GM21825 (cell line): ENCODE measurements around the gene ZFP3.
"Not testable (repeated sequence)": the region's sequence is repeated elsewhere in the genome, so short reads cannot be mapped to it uniquely, and the experiment has no call there.

Source experiments
- ATAC-seq: cut with Tn5 transposase; IDR thresholded peaks from one replicate; pipeline ENCODE4 v1.9.1; 2021; ENCODE audit warnings: mild to moderate bottlenecking, moderate library complexity; ENCODE audit not compliant: unreplicated experiment

The ZFP3 gene

DNA sequence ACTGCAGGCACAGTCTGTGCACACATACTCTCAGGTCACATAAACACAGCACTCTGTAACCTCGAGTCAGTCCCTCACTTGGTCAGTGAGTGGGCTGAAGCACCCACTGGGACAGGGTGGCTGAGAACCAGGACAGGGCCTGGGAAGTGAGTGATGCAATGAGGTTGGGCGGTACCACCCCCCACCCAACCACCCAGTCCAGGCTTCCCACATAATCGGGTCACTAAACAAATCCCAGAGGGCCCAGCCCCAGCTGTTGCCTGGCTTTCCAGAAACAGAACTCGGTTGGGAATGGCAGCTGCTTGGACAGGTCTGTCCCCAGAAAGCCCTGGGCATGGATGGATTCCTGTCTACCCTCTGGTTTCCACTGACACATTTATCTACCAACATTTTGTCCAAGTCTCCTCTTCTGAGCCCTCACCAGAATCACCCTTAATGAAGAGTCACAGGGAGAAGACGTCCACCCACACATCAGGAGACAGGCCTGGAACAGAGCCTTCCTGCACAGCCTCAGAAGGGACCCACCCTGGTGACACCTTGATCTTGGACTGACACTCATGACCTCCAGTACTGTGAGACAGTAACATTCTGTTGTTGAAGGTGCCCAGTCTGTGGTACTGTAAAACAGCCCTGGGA lies 46.0 kb downstream of the ZFP3 start:
- ATAC-seq = not testable (repeated sequence)

- ATAC-seq = not testable (repeated sequence)
These were observed 46.6 kb downstream of the ZFP3 start for GRCh38 chr17:5124896-5125295.

GRCh38 chr17:5126719-5127488 lies 48.6 kb downstream of the ZFP3 start:
- no peak for ATAC-seq

DNA sequence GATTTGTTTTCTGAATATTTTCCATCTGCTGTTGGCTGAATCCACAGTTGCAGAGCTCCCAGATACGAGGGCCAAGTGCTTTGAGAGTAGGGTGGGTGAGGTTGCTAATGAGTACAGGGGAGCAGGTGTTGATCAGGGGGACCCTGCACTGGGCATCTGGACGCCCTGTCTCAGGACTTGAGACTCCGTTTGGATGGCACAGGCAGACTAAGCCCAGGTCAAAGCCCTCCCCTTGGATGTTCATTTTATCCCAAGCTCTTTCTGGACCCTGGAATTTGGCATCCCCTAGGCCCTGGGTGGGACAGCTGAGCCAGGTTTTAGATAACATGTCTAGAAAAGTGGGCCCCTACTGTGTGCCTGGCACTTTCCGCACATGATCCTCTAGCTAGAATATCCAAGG lies 49.6 kb downstream of the ZFP3 start:
- no peak for ATAC-seq

GRCh38 chr17:5128387-5128786 lies 50.1 kb downstream of the ZFP3 start:
- not testable (repeated sequence) for ATAC-seq

GRCh38 chr17:5128905-5129535 lies 50.8 kb downstream of the ZFP3 start:
- ATAC-seq = no peak

GRCh38 chr17:5129770-5130169 lies 51.5 kb downstream of the ZFP3 start:
- not testable (repeated sequence) for ATAC-seq

GRCh38 chr17:5130261-5130660 lies 52.0 kb downstream of the ZFP3 start:
- ATAC-seq = not testable (repeated sequence)

DNA sequence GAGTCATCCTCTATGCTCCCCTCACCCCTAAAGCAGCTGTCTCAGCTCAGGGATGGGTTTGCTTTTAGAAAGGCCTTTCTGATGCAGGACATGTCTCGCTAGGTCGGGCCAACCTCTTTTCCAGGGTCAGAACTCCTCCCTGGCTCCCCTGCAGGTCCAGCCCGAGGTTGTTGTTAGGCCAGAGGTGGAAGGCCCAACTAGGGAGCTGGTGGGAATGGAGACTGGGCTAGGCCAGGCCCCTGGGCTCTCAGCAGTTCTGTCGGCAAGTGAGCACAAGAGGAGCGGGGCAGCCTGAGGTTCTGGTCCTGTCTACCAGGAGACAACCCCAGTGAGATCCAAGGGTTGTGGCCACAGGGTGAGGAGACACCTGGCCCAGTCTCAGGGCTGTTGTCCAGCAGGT lies 52.4 kb downstream of the ZFP3 start:
- ATAC-seq = not testable (repeated sequence)

DNA sequence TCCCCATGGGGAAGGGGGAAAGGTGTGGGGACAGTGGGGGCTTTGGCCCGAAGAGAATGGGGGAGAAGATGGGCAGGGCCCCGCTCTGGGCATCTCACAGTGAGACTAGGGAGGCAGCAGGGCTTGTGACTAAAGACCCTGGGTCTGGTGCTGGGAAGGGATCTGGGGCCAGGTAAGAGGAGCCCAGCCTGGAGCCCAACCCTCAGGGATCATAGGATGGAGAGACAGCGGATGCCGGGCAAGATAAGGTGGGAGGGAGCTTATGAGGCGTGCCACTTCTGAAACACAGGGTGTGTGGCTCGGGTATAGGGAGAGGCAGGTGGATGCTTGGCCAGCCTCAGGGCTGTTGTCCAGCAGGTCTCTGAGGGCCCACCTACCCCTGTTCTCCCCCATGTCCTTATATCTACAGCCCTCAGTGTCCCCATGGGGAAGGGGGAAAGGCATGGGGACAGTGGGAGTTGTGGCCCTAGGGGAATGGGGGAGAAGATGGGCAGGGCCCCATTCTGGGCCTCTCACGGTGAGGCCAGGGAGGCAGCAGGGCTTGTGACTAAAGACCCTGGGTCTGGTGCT lies 53.0 kb downstream of the ZFP3 start:
- ATAC-seq = no peak

DNA sequence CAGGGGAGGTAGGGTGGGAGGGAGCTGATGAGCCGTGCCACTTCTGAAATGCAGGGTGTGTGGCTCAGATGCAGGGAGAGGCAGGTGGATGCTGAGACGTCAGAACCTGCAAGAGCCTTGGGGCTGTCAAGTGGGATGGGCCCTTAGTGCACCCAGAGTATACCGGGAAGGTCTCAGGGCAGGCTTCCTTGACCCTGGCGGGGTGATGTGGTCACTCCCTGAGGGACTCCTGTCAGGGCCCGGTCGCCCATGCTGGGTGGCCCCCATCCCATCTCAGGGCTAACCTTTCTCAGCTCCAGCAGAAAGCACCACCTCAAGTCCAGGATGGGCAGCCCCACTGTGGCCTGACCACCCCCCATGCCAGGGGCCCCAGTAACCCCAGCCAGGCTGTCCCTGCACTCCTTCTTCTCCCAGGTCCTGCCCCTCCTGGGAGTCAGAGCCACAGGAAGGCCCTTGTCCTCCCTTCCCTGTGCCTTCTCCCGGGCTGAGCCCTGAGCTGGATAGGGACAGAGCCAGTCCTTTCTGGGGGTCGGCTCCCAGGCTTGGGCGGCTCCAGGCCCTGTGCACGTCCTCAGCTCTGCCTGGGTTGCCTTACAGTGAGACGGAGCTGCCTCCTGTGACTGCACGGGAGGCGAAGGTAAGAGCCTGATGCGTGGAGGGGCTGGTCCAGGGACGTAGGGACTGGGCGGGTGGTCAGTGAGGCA lies 53.7 kb downstream of the ZFP3 start:
- not testable (repeated sequence) for ATAC-seq

- ATAC-seq = not testable (repeated sequence)
These were observed 54.4 kb downstream of the ZFP3 start for GRCh38 chr17:5132503-5133225.

- ATAC-seq = no peak
These were observed 55.0 kb downstream of the ZFP3 start for GRCh38 chr17:5133311-5133710.

GRCh38 chr17:5133961-5134360 lies 55.7 kb downstream of the ZFP3 start:
- not testable (repeated sequence) for ATAC-seq

- ATAC-seq = not testable (repeated sequence)
These were observed 56.3 kb downstream of the ZFP3 start for GRCh38 chr17:5134571-5134970.

DNA sequence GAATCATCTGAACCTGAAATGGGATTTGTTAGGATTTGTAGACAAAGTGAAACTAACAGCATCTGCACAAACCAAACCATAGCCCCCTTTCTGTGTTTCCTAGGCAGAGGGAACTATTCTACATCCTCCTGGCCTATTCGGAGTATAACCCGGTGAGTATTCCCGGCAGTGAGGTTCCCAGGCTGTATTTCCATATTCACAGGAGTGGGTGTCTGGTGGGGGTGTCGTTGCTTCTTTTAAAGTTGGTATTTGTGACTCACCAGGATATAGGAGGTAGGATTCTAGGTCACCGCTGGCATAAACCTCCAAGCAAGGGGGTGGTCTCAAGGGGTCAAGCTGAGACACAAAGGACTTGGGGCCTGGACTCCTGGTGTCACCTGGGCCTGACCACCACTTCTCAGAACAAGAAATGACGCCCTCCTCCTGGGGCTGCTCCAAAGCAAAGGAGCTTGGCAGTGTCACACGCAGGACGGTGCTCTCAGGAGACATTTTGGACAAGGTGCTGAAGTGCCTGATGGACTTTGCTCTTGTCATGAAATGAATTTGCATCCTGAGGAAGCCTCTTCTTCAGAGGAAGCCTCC lies 57.0 kb downstream of the ZFP3 start:
- not testable (repeated sequence) for ATAC-seq

GRCh38 chr17:5135726-5136579 lies 57.7 kb downstream of the ZFP3 start:
- no peak for ATAC-seq

DNA sequence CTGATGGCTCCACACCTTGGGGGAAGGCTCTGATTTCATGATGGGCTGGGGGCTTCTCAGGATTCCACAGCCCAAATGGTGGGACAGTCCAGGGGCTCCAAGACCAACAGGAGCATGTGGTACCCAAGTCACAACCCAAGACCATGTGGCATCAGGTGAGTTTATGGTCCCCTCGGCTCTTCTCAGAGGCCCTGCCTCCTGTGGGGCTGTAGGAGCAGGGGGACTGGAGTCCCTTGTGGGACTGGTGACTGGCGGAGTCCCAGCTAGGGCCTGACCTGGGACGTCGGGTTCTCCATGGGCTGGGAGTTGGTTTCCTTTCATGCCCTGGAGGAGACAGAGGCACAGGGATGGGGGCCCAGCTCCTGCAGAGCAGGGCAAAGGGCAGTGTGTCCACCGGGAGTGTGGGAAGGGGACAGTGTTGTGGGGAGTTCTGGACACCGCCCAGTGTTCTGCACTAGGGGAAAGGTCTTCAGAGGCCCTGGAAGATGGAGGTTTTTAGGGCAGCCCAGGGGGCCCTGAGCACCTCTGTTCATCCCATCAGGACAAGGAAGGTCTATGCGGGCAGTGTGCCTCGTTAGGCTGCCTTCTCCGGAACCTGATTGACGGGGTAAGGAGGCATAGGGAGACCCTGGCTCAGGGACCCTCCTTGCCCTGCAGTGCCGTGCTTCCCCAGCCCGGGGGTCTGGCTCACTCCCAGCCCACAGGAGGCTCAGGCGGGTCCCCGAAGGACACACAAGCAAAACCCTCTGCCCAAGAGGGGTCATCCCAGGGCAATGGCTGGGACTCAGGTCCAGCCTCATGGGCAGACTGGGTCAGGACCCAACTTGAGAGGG lies 58.5 kb downstream of the ZFP3 start:
- not testable (repeated sequence) for ATAC-seq
